Astrocyte (in vitro differentiated cells and primary cell): ENCODE results near the gene SPNS2. TPM values are rescaled to one million over a fixed set of nuclear protein-coding genes. Genes with fewer than 3 reads are reported as not detected.

Source experiments
- DNase-seq: peaks from one replicate; pipeline ENCODE4 v3.0.0-alpha.2; 2010; ENCODE audit warnings: low read depth
- FAIRE-seq: peaks from 2 replicates; lab custom pipeline; 2011; peaks lifted over from hg19 to GRCh38; lab: Jason Lieb, UNC
- H2AFZ ChIP-seq: 2 replicates; pipeline ENCODE4 v1.6.0; 2012; ENCODE audit warnings: low read depth, low read length, inconsistent platforms
- H3K27ac ChIP-seq: 2 replicates; pipeline ENCODE4 v1.5.1; 2011; ENCODE audit warnings: low read depth, low read length, inconsistent platforms
- H3K27me3 ChIP-seq: 2 replicates; pipeline ENCODE4 v1.6.0; 2011; ENCODE audit warnings: low read length, inconsistent platforms; ENCODE audit not compliant: insufficient read depth
- H3K36me3 ChIP-seq: 2 replicates; pipeline ENCODE4 v1.5.1; 2011; ENCODE audit warnings: low read length, inconsistent platforms; ENCODE audit not compliant: insufficient read depth
- H3K4me1 ChIP-seq: 2 replicates; pipeline ENCODE4 v1.5.1; 2011; ENCODE audit warnings: low read length, inconsistent platforms; ENCODE audit not compliant: insufficient read depth
- H3K4me2 ChIP-seq: 2 replicates; pipeline ENCODE4 v1.6.0; 2012; ENCODE audit warnings: low read length, inconsistent platforms
- H3K4me3 ChIP-seq: 2 replicates; pipeline ENCODE4 v1.5.1; 2011; ENCODE audit warnings: low read depth, mild to moderate bottlenecking, low read length, inconsistent platforms; ENCODE audit not compliant: insufficient read depth
- H3K79me2 ChIP-seq: 2 replicates; pipeline ENCODE4 v1.6.0; 2012; ENCODE audit warnings: mild to moderate bottlenecking, low read length, inconsistent platforms; ENCODE audit not compliant: insufficient read depth
- H3K9ac ChIP-seq: 2 replicates; pipeline ENCODE4 v1.6.0; 2012; ENCODE audit warnings: mild to moderate bottlenecking, low read length, inconsistent platforms
- H3K9me3 ChIP-seq: 2 replicates; pipeline ENCODE4 v1.5.1; 2012; ENCODE audit warnings: low read depth, mild to moderate bottlenecking, low read length, inconsistent platforms; ENCODE audit not compliant: insufficient read depth
- H4K20me1 ChIP-seq: 2 replicates; pipeline ENCODE4 v1.6.0; 2012; ENCODE audit warnings: low read length, inconsistent platforms; ENCODE audit not compliant: insufficient read depth
- H3K27ac Mint-ChIP-seq: one replicate; pipeline ENCODE4 v1.8.0; 2021; ENCODE audit warnings: mild to moderate bottlenecking, mixed read lengths; ENCODE audit not compliant: unreplicated experiment
- H3K27me3 Mint-ChIP-seq: one replicate; pipeline ENCODE4 v1.8.0; 2021; ENCODE audit warnings: low read depth, mixed read lengths; ENCODE audit not compliant: unreplicated experiment
- H3K36me3 Mint-ChIP-seq: one replicate; pipeline ENCODE4 v1.8.0; 2021; ENCODE audit warnings: low read depth, mixed read lengths; ENCODE audit not compliant: unreplicated experiment
- H3K4me1 Mint-ChIP-seq: one replicate; pipeline ENCODE4 v1.8.0; 2021; ENCODE audit warnings: low read depth, mixed read lengths; ENCODE audit not compliant: unreplicated experiment
- H3K4me3 Mint-ChIP-seq: one replicate; pipeline ENCODE4 v1.8.0; 2021; ENCODE audit warnings: mild to moderate bottlenecking, moderate library complexity, mixed read lengths; ENCODE audit not compliant: unreplicated experiment
- H3K9me3 Mint-ChIP-seq: one replicate; pipeline ENCODE4 v1.8.0; 2021; ENCODE audit warnings: mild to moderate bottlenecking, mixed read lengths; ENCODE audit not compliant: unreplicated experiment
- EZH2 ChIP-seq: IDR thresholded peaks from 2 replicates; pipeline ENCODE4 v1.6.1; 2012; ENCODE audit warnings: mild to moderate bottlenecking, low read length, inconsistent platforms; ENCODE audit not compliant: insufficient read depth
- total RNA-seq: library from RNA; stranded (reverse); gene quantifications from 2 replicates; pipeline ENCODE4 v1.2.1, GENCODE V29; 2021
- TF ChIP-seq, protein P1 (sequence below): IDR thresholded peaks from 2 replicates; pipeline ENCODE4 v1.5.1; 2011; ENCODE audit warnings: low read depth, mild to moderate bottlenecking, inconsistent platforms, low read length, moderate library complexity; ENCODE audit not compliant: insufficient read depth

Gene SPNS2
- total RNA-seq, 1 donor from 2014 or later, result 4.3 TPM

DNA sequence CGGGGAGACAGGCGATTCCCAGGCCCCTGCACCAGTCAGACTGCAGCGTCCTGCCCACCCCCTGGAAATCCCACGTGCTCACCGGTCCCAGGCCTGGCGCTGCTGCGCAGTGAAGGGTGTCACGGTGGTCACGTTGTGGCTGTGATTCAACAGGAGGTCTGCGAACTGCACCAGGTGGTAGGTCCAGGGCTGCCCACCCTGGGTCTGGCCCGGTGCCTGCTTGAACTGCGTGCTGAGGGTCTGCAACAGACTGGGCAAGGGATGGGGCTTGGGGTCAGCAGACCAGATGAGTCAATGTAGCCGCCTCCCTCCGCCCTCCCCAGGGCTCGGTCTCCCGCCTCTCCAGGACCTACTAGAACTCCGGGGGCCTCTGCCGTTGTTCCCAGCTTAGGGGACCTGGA lies 49.4 kb downstream of the SPNS2 start:
- peaks cover 48% of the 10 kb centered on the region for H4K20me1 ChIP-seq
- peaks cover 2% of the 10 kb centered on the region for H3K4me1 Mint-ChIP-seq
- peaks cover 14% of the 10 kb centered on the region for H3K36me3 Mint-ChIP-seq
- H2AFZ ChIP-seq, result no peak overlapping the region
- no peaks in the 10 kb centered on the region for H3K27me3 Mint-ChIP-seq
- no peak overlapping the region for H3K4me3 ChIP-seq
- peaks cover 4% of the 10 kb centered on the region for H3K4me1 ChIP-seq
- peaks cover 21% of the 10 kb centered on the region for H3K36me3 ChIP-seq
- H3K9me3 Mint-ChIP-seq, result no peaks in the 10 kb centered on the region
- no peak overlapping the region for H3K27ac ChIP-seq
- H3K27ac Mint-ChIP-seq, result no peak overlapping the region
- TF ChIP-seq EZH2, result no peak
- TF ChIP-seq, protein P1, sequence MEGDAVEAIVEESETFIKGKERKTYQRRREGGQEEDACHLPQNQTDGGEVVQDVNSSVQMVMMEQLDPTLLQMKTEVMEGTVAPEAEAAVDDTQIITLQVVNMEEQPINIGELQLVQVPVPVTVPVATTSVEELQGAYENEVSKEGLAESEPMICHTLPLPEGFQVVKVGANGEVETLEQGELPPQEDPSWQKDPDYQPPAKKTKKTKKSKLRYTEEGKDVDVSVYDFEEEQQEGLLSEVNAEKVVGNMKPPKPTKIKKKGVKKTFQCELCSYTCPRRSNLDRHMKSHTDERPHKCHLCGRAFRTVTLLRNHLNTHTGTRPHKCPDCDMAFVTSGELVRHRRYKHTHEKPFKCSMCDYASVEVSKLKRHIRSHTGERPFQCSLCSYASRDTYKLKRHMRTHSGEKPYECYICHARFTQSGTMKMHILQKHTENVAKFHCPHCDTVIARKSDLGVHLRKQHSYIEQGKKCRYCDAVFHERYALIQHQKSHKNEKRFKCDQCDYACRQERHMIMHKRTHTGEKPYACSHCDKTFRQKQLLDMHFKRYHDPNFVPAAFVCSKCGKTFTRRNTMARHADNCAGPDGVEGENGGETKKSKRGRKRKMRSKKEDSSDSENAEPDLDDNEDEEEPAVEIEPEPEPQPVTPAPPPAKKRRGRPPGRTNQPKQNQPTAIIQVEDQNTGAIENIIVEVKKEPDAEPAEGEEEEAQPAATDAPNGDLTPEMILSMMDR, result no peak
- H3K27me3 ChIP-seq, result no peaks in the 10 kb centered on the region
- H3K9ac ChIP-seq, result no peak overlapping the region
- no peak overlapping the region for H3K4me2 ChIP-seq
- FAIRE-seq (no peak), DNase-seq (no peak)
- H3K4me3 Mint-ChIP-seq, result no peak overlapping the region
- no peaks in the 10 kb centered on the region for H3K9me3 ChIP-seq
- H3K79me2 ChIP-seq, result peaks cover 15% of the 10 kb centered on the region

DNA sequence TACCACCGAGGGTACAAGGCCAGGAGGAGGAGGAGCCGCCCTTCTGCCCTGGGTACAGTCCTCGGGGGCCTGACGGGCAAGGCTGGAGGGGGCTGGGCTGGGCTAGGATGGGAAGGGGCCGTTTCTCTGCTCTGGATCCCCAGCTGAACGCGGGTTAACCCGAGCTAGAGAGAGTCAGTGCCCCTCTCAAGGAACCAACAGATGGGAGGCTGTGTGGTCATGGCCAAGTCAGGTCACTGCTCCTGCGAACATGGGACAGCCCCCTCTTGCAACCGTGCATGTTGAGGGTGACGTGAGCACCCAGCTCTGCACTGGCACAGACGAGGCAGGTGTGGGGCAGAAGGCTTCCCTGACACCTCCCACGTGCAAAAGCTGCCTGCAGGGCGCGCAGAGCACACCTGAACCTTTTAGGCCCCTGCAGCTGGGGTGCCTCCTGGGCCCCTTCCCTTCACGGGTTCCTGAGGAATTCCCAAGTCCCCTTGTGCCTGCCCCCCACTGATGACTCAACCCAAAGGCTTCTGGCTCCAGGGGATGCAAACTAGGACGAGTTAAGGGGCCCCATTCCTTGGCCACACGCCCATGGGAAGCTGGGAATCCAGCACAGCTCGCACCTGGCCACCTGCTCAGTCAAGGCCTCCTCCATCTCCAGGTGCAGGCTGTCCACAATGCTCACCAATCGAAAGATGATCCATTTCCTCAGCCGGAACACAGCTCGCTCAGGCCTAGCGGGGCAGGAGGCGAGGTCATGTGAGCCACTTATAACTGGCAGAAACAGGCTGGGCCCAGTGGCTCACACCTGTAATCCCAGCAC lies 50.2 kb downstream of the SPNS2 start:
- no peak overlapping the region for H3K9ac ChIP-seq
- peaks cover 14% of the 10 kb centered on the region for H3K36me3 Mint-ChIP-seq

More for the DNA sequence above, 50.2 kb downstream of the SPNS2 start:
- H3K27me3 Mint-ChIP-seq, result no peaks in the 10 kb centered on the region
- H3K9me3 Mint-ChIP-seq, result no peaks in the 10 kb centered on the region
- no peaks in the 10 kb centered on the region for H3K27me3 ChIP-seq
- DNase-seq (no peak), FAIRE-seq (no peak)
- no peak overlapping the region for H3K4me2 ChIP-seq
- H3K4me1 Mint-ChIP-seq, result peaks cover 6% of the 10 kb centered on the region
- no peak for TF ChIP-seq EZH2
- TF ChIP-seq, protein P1, result no peak
- H3K36me3 ChIP-seq, result peaks cover 24% of the 10 kb centered on the region
- no peak overlapping the region for H3K4me3 Mint-ChIP-seq
- no peaks in the 10 kb centered on the region for H3K9me3 ChIP-seq
- no peak overlapping the region for H3K27ac Mint-ChIP-seq
- peaks cover 23% of the 10 kb centered on the region for H3K79me2 ChIP-seq
- no peak overlapping the region for H3K4me3 ChIP-seq
- peaks cover 52% of the 10 kb centered on the region for H4K20me1 ChIP-seq
- peaks cover 10% of the 10 kb centered on the region for H3K4me1 ChIP-seq
- H2AFZ ChIP-seq, result no peak overlapping the region
- H3K27ac ChIP-seq, result no peak overlapping the region
